ENCODE data around the gene POC1B.

DNA sequence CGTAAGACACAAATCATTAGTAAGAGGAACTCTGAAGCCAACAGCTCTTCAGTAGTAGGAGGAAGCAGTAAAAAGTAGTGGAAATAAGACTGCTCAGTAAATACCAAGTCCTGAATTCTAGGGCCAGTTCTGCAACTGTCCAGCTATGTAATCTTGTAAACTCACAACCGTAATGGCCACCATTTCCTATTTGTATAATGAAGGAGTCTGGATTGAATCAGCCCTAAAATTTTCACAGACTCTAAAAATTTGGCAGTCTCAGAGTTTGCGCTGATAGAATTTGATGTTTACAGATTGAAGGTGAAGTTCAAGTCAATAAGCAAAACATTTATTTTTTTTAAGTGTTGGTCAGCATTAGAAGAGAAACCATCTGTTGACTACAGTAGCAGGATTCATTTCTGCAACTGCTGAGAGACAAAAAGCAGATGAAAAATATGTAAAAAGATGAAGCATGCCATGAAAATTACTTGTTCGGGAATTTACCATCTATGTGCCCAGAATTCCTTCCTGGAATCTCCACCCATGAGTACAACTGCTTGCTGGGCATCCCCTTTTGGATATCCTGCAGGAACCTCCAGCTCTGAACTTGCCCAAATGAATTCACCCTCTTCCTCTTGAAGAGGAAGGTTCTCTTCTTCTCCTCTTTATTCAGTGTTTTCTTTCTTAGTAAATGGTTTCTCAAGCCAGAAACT, 48.8 kb downstream of the POC1B start:
- no peak for TF ChIP-seq POLR2A (IDR thresholded peaks at IDR 0.05)
- no peak for TF ChIP-seq CTCF (IDR thresholded peaks at IDR 0.05)

Data from Peyer's patch (tissue), 4 donors.